GM12878 (cell line): ENCODE measurements around the gene AP2A2. TPM values are rescaled to one million over a fixed set of nuclear protein-coding genes. Genes with fewer than 3 reads are reported as not detected.

ENCODE experiments used
- ATAC-seq: fragments of 200-7000 bp; cut with Tn5 transposase; 3 replicates; pipeline ENCODE4 v1.9.1; 2020; ENCODE audit warnings: mild to moderate bottlenecking, moderate library complexity
- BruUV-seq: library from RNA; stranded (reverse); fragments of 400-500 nt; replicated peaks from 2 replicates; lab custom pipeline; 2021; lab: Mats Ljungman, UMichigan
- CTCF ChIA-PET: fragments of 300-600 bp; sonication (Branson Sonifier 250); formaldehyde crosslinking; extraction: SDS; loops from one replicate; lab custom pipeline; 2021; ENCODE audit warnings: inconsistent platforms; lab: Yijun Ruan, JAX
- POLR2A ChIA-PET: fragments of 350-600 bp; formaldehyde crosslinking; extraction: SDS; loops from one replicate; lab custom pipeline; 2021; ENCODE audit warnings: inconsistent platforms; lab: Charles Lee
- RAD21 ChIA-PET: fragments of 300-600 bp; sonication (Branson Sonifier 250); formaldehyde crosslinking; loops from one replicate; lab custom pipeline; 2023; ENCODE audit warnings: antibody characterized with exemption; ENCODE audit not compliant: unreplicated experiment; lab: Charles Lee
- SMC1A ChIA-PET: fragments of 300-600 bp; sonication (Branson Sonifier 250); formaldehyde crosslinking; loops from one replicate; lab custom pipeline; 2023; ENCODE audit not compliant: unreplicated experiment, uncharacterized antibody; lab: Charles Lee
- DNase-seq: peaks from one replicate; pipeline ENCODE4 v3.0.0-alpha.2; 2011; ENCODE audit warnings: low read depth, low spot score
- FAIRE-seq: peaks from 3 replicates; lab custom pipeline; 2011; peaks lifted over from hg19 to GRCh38; lab: Jason Lieb, UNC
- H2AFZ ChIP-seq: 2 replicates; pipeline ENCODE4 v1.6.0; 2011; ENCODE audit warnings: low read depth, low read length, control low read depth; ENCODE audit not compliant: control insufficient read depth
- H3K27ac ChIP-seq: 2 replicates; pipeline ENCODE4 v1.5.1; 2011; ENCODE audit warnings: control low read depth; ENCODE audit not compliant: control insufficient read depth, insufficient read depth
- H3K27me3 ChIP-seq, 2 experiments: replicated peaks in 1 of 2; 2 replicates each; pipeline versions ENCODE4 v1.6.0 to v1.6.1; 2011; ENCODE audit warnings: low read length in 1 of 2; ENCODE audit not compliant: control insufficient read depth in 2 of 2, insufficient read depth in 2 of 2
- H3K36me3 ChIP-seq, 2 experiments: 2 replicates each; pipeline ENCODE4 v1.5.1; 2011; ENCODE audit warnings: low read length in 1 of 2; ENCODE audit not compliant: control insufficient read depth in 2 of 2, insufficient read depth in 2 of 2
- H3K4me1 ChIP-seq: 2 replicates; pipeline ENCODE4 v1.6.1; 2011; ENCODE audit warnings: mild to moderate bottlenecking, low read length, moderate library complexity, mixed read lengths; ENCODE audit not compliant: control insufficient read depth, insufficient read depth
- H3K4me2 ChIP-seq: 2 replicates; pipeline ENCODE4 v1.6.0; 2011; ENCODE audit warnings: control low read depth; ENCODE audit not compliant: control insufficient read depth, insufficient read depth
- H3K4me3 ChIP-seq: fragments of 200-600 bp; sonication (generic); 2 replicates; pipeline ENCODE4 v1.5.1; 2016
- H3K79me2 ChIP-seq: 2 replicates; pipeline ENCODE4 v1.6.0; 2011; ENCODE audit warnings: low read length; ENCODE audit not compliant: control insufficient read depth, insufficient read depth
- H3K9ac ChIP-seq: 2 replicates; pipeline ENCODE4 v1.8.0; 2011; ENCODE audit warnings: low read length, control low read depth, mixed read lengths; ENCODE audit not compliant: control insufficient read depth, insufficient read depth
- H3K9me3 ChIP-seq: replicated peaks from 3 replicates; pipeline ENCODE4 v1.5.1; 2011; ENCODE audit warnings: mild to moderate bottlenecking, low read length; ENCODE audit not compliant: control insufficient read depth, insufficient read depth
- H4K20me1 ChIP-seq: 2 replicates; pipeline ENCODE4 v1.6.0; 2011; ENCODE audit not compliant: control insufficient read depth, insufficient read depth
- FOXM1 ChIP-seq: IDR thresholded peaks from 2 replicates; pipeline ENCODE4 v1.6.1; 2012; ENCODE audit warnings: low read depth, mild to moderate bottlenecking, inconsistent platforms, low read length, moderate library complexity
- POLR2AphosphoS5 ChIP-seq: IDR thresholded peaks from 2 replicates; pipeline ENCODE4 v1.6.1; 2011; ENCODE audit warnings: mild to moderate bottlenecking, low read length, inconsistent platforms
- TCF7 ChIP-seq: IDR thresholded peaks from 2 replicates; pipeline ENCODE4 v1.6.1; 2014; ENCODE audit warnings: antibody characterized with exemption, borderline replicate concordance
- ZNF274 ChIP-seq: IDR thresholded peaks from one replicate; pipeline ENCODE4 v1.8.0; 2011; ENCODE audit not compliant: insufficient read length, insufficient read depth
- WGBS: methylation state at CpG from one replicate; pipeline ENCODE4 v1.1.6; 2016; ENCODE audit warnings: low lambda C conversion rate; ENCODE audit not compliant: insufficient replicate concordance, insufficient coverage; ENCODE audit errors: missing lambda C conversion rate; 5-methylcytosine and 5-hydroxymethylcytosine counted together
- in situ Hi-C: fragments of 300-500 bp; cut with MboI; formaldehyde crosslinking; loops from 9 replicates; pipeline ENCODE4 v1.14.3; 2018; ENCODE audit warnings: mixed read lengths
- intact Hi-C: fragments of 100-400 bp; cut with micrococcal nuclease; formaldehyde crosslinking; loops from one replicate; pipeline ENCODE4 v1.14.2; 2022; ENCODE audit not compliant: unreplicated experiment
- polyA plus RNA-seq, 11 experiments: library from polyadenylated mRNA; depleted of rRNA in 4 of 11; unstranded in 6 of 11; stranded (reverse) in 5 of 11; fragments of >200 nt; fragmentation: Nextera tagmentation in 4 of 11; fragmentation: Illumina TruSeq in 1 of 11; extraction: Ambion mirVana in 4 of 11; extraction: Trizol in 1 of 11; gene quantifications; 1 replicate in 1 of 11; 2 replicates in 10 of 11; pipeline versions ENCODE4 v1.2.1 to v1.2.3, GENCODE V29; 2011 to 2016; ENCODE audit warnings: inconsistent platforms in 2 of 11, missing spikeins in 2 of 11, low read depth in 1 of 11
- total RNA-seq, 4 experiments: library from RNA; depleted of rRNA in 3 of 4; stranded (reverse); fragments of >200 nt in 3 of 4; fragmentation: Illumina TruSeq in 1 of 4; extraction: Trizol in 1 of 4; gene quantifications; 2 replicates each; pipeline versions ENCODE4 v1.2.1 to v1.2.3, GENCODE V29; 2013 to 2021
- TF ChIP-seq, protein P1 (sequence below): IDR thresholded peaks from 2 replicates; pipeline ENCODE4 v1.6.1; 2011; ENCODE audit warnings: borderline replicate concordance, low read depth, mild to moderate bottlenecking, moderate library complexity, low read length; ENCODE audit not compliant: insufficient read depth, poor library complexity, severe bottlenecking
- TF ChIP-seq, protein P2 (sequence below): fragments of 450-650 bp; IDR thresholded peaks from 2 replicates; pipeline ENCODE4 v1.6.1; 2017; ENCODE audit warnings: mild to moderate bottlenecking, low read depth, inconsistent platforms; ENCODE audit not compliant: poor library complexity, severe bottlenecking
- TF ChIP-seq, protein P3 (sequence below): fragments of 450-650 bp; IDR thresholded peaks from 2 replicates; pipeline ENCODE4 v1.6.1; 2017; ENCODE audit warnings: borderline replicate concordance

The AP2A2 gene
- total and polyA plus RNA-seq, 10 of the 15 experiments (the other 5 are each of a cell fraction or from before 2014, with no cell fraction given) = 0.58 to 48.8 (median 18.2) TPM

DNA sequence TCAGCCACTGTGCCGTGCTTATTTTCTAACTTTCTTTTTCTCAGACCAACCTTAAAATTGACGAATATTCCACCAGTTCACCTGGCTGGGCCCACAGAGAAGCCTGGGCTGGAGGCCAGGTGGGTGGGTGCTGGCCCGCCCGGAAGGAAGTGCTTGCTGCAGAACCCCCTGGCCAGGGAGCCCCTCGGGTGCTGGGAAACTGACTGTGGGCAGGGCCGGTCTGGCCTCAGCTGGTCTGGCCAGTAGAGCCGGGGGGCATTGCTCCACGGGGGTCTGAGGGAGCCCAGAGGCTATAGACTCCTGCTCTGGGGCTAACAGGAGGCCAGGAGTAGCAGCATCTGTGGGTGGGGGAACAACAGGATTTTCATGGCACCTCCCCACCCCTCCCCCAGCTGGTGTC lies 8.2 kb upstream of the AP2A2 start (continued):
- TF ChIP-seq, protein P1, sequence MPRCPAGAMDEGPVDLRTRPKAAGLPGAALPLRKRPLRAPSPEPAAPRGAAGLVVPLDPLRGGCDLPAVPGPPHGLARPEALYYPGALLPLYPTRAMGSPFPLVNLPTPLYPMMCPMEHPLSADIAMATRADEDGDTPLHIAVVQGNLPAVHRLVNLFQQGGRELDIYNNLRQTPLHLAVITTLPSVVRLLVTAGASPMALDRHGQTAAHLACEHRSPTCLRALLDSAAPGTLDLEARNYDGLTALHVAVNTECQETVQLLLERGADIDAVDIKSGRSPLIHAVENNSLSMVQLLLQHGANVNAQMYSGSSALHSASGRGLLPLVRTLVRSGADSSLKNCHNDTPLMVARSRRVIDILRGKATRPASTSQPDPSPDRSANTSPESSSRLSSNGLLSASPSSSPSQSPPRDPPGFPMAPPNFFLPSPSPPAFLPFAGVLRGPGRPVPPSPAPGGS = no peak
- TF ChIP-seq POLR2AphosphoS5 = no peak

DNA sequence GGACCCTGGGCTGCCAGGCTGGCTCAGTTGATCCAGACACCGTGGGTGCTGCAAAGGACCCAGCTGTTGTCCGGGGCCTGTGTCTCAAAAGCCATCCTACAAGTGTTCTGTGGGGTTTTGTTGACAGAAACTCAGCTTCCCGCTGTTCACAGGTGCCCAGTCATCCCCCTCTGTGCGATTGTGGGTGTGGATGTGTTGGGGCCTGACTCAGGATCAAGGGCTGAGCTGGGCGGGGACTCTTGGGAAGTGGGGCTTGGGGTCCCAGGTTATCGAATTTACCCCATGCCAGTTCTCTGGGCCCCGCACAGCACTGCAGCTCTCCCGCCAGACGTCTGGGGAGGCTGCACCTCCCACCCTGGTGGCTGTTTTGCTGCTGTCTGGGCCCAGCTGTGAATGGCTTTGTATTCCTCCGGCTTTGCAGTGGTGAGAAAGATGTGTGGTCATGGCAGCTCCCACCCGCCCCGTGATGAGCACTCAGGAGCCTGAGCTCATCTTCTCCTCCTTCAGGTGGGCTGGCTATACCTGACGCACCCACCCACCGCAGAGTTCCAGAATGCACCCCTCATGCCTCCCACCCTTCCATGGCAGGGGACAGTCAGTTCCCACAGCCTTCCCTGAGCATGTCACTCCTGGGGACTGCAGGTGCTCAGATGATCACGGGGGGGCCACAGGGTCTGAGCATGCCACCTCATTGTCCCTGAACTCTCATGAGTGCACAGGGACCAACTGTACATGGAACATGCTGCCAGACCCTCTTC lies 3.6 kb upstream of the AP2A2 start:
- Histone ChIP-seq H3K9ac (no peak overlapping the region), H3K79me2 (peaks cover 10% of the 10 kb centered on the region), H4K20me1 (no peaks in the 10 kb centered on the region), H3K4me2 (no peak overlapping the region), H3K27me3 (no peaks in the 10 kb centered on the region), H3K9me3 (no peaks in the 10 kb centered on the region), H3K4me1 (0 out of 2 replicates have a peak, but pooled peaks cover 2% of the 10 kb centered on the region), H3K36me3 (no peaks in the 10 kb centered on the region), H2AFZ (no peak overlapping the region), H3K4me3 (no peak overlapping the region), H3K27ac (no peak overlapping the region)
- in situ Hi-C loops = no loop called here
- BruUV-seq = no TSS peak
- WGBS = 56% methylated on average over 15 of the region's 15 CpGs
- TF ChIP-seq, protein P2, sequence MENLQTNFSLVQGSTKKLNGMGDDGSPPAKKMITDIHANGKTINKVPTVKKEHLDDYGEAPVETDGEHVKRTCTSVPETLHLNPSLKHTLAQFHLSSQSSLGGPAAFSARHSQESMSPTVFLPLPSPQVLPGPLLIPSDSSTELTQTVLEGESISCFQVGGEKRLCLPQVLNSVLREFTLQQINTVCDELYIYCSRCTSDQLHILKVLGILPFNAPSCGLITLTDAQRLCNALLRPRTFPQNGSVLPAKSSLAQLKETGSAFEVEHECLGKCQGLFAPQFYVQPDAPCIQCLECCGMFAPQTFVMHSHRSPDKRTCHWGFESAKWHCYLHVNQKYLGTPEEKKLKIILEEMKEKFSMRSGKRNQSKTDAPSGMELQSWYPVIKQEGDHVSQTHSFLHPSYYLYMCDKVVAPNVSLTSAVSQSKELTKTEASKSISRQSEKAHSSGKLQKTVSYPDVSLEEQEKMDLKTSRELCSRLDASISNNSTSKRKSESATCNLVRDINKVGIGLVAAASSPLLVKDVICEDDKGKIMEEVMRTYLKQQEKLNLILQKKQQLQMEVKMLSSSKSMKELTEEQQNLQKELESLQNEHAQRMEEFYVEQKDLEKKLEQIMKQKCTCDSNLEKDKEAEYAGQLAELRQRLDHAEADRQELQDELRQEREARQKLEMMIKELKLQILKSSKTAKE = no peak
- TF ChIP-seq, protein P3, sequence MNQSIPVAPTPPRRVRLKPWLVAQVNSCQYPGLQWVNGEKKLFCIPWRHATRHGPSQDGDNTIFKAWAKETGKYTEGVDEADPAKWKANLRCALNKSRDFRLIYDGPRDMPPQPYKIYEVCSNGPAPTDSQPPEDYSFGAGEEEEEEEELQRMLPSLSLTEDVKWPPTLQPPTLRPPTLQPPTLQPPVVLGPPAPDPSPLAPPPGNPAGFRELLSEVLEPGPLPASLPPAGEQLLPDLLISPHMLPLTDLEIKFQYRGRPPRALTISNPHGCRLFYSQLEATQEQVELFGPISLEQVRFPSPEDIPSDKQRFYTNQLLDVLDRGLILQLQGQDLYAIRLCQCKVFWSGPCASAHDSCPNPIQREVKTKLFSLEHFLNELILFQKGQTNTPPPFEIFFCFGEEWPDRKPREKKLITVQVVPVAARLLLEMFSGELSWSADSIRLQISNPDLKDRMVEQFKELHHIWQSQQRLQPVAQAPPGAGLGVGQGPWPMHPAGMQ = no peak
- TF ChIP-seq FOXM1 = no peak
- no peak for TF ChIP-seq ZNF274
- TF ChIP-seq TCF7 = no peak
- FAIRE-seq (no peak), DNase-seq (no peak), ATAC-seq (no peak)
- SMC1A ChIA-PET = no interaction called here
- intact Hi-C loops = no loop called here
- CTCF ChIA-PET = interaction anchor here (0.6 to 0.7 kb wide), 2 partner anchors 72 to 101 kb away, joined by 3 read pairs; no protein-coding TSS in a partner anchor
- RAD21 ChIA-PET = no interaction called here
- POLR2A ChIA-PET = interaction anchor here (0.6 kb wide), 1 partner anchor 124 kb away, joined by 4 read pairs; no protein-coding TSS in a partner anchor
